Measurements from ENCODE around the gene SOWAHB. TPM values are rescaled to one million over a fixed set of nuclear protein-coding genes. Genes with fewer than 3 reads are reported as not detected.

Gene SOWAHB
- total RNA-seq, 1 donor from 2014 or later, result not detected

DNA sequence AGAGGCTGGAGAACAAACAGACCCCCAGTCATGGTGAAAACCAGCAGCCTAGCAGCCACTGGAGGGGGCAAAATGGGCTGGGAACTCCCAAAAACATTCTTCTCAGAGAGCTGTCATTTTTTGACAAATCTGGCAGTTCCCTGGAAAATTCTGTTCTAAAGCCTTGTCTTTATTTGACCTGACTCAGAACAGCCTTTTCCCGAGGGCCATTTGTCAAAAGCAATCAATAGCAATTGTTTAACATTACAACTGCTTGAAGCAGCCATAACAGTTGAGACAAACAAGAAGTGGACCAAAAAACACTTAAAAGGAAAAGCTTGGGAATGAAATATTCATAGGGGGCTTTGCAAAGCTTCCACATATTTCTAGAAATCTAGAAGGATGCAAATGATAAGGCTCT, 39.6 kb downstream of the SOWAHB start:
- DNase-seq (ENCODE audit: extremely low read depth, low read depth, low spot score), result no peak

DNA sequence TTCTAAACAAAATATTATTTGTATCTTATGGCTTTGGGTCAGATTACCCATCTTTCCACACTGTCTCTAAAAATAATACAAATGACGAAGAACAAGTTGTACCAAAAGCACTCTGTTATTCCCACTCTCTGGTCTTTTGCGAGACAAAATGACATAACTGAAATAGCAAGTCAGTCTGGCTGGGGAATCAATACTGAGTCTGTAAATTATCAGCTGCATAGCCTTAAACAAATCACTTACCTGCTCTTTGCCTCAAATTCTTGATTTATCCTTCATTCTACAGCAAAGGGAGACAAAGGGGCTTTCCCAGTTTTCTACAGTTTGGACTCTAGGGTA, 40.9 kb downstream of the SOWAHB start:
- no peak for DNase-seq (ENCODE audit: extremely low read depth, low read depth, low spot score)

DNA sequence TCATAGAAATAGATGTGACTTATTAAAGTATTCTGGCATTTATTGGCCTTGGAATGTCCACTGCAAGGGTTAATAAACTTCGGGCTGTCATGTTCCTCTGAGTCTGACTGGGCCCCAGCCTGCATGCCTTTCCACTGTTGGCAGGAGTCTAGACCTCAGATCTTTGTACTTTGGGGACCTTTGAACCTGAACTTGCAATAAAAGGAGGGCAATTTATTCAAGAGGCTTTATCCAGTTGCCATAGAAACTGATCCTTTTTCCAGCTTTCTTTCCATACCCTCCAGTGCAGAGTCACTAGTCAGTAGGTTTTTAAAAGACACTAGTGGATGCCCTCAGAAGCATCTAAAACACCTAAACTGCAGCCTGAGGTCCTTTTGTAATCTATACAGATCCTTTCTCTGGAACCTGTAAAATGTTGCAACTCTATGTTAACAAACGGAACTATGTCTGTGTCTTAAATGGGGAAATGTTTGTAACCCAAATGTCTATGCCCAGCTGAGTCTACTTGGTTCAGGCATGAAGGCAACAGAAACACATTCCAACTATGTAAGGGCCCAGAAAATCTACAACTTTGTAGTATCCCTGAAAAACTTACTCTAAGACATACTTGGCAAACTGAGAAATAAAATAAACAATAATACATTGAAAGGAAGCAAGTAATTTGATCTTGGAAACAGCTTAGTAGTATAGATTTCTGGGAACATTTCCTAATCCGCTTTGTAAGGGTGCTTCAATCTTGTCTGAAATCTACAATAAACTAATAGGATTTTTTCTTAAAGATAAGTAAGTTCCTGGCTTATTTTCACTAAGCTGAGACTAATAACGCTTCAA, 41.5 kb downstream of the SOWAHB start:
- no peak for DNase-seq (ENCODE audit: extremely low read depth, low read depth, low spot score)

DNA sequence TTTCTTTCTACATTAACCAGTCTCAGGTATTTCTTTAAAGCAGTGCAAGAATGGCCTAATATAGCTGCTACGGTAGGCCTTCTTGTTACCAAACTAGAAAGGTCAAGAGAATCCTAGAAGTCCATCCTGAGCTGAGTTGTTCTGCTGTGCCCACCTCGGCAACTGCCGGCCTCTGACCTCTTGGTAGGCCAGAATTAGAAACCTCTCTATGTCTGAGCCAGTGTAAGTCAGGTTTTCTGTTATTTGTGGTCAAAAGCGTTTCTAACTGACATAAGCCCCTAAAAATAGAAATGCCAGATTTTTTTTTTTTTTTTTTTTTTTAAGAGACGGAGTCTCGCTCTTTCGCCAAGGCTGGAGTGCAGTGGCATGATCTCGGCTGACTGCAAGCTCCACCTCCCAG, 43.1 kb downstream of the SOWAHB start:
- no peak for DNase-seq (ENCODE audit: extremely low read depth, low read depth, low spot score)

DNA sequence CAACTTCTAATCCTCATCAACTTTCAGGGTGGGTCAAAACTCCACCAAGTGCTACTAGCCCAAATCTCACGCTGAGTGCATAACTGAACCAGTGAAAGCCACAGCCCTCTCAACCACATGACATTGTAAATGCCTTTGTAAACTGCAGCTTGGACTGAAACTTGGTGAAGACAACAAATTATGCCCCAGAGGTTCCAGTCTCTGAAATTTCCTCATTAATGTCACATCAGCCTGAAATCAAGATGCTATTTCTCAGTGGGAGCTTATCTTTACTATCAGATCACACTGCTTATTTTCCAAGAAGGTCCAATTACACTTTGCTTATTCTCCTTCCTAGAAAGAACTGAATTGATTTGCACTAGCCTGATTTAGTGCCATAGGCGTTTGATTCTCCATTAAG, 46.6 kb downstream of the SOWAHB start:
- no peak for DNase-seq (ENCODE audit: extremely low read depth, low read depth, low spot score)

DNA sequence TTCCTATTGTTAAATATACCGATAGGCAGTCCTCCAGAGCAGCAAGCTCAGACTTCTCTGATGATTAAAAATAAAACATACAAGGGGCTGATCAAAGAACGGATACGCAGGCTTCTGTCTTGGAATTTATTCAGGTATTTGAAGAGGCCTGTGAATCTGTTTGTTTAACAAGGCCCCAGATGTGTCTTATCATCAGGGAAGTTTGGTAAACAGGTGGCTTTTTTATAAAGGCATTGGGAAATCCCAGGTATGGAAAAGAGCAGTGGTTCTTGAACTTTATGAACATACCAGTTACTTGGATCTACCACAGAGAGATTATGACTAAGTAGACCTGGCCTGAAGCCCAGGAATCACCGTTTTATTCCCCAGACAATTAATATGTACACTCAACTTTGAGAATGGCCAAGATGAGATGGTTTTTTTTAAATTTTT, 47.9 kb downstream of the SOWAHB start:
- no peak for DNase-seq (ENCODE audit: extremely low read depth, low read depth, low spot score)

Other genes with a start within 250 kb of the SOWAHB start
- 162 and 242 TPM in 2 replicates for gene SEPTIN11, start 51.6 kb upstream of the SOWAHB start, total RNA-seq
- 157 and 172 TPM in 2 replicates for gene CCNI, start 177.8 kb upstream of the SOWAHB start, total RNA-seq